ENCODE results near the gene NUS1.
"Not testable (repeated sequence)": the region's sequence is repeated elsewhere in the genome, so short reads cannot be mapped to it uniquely, and the experiment has no call there.

The NUS1 gene

GRCh38 chr6:117718895-117719294 lies 43.6 kb downstream of the NUS1 start:
- no peak overlapping the region for H3K27ac ChIP-seq
- TF ChIP-seq CTCF (IDR thresholded peaks at IDR 0.05): no peak
- TF ChIP-seq ZFX (IDR thresholded peaks at IDR 0.05; ENCODE audit: borderline replicate concordance): no peak

GRCh38 chr6:117721520-117721919 lies 46.3 kb downstream of the NUS1 start:
- H3K27ac ChIP-seq: not testable (repeated sequence)

GRCh38 chr6:117728626-117729025 lies 53.4 kb downstream of the NUS1 start:
- TF ChIP-seq ZFX (IDR thresholded peaks at IDR 0.05; ENCODE audit: borderline replicate concordance): no peak
- TF ChIP-seq CTCF (IDR thresholded peaks at IDR 0.05): no peak
- H3K27ac ChIP-seq: no peak overlapping the region

- TF ChIP-seq ZFX (IDR thresholded peaks at IDR 0.05; ENCODE audit: borderline replicate concordance) (no peak), CTCF (IDR thresholded peaks at IDR 0.05) (no peak)
- H3K27ac ChIP-seq: no peak overlapping the region
Observed at GRCh38 chr6:117729613-117730012, 54.3 kb downstream of the NUS1 start.

- H3K27ac ChIP-seq: no peak overlapping the region
- TF ChIP-seq ZFX (IDR thresholded peaks at IDR 0.05; ENCODE audit: borderline replicate concordance) (no peak), CTCF (IDR thresholded peaks at IDR 0.05) (no peak)
Observed at GRCh38 chr6:117733341-117733740, 58.1 kb downstream of the NUS1 start.

GRCh38 chr6:117739869-117740268 lies 64.6 kb downstream of the NUS1 start:
- no peak overlapping the region for H3K27ac ChIP-seq
- TF ChIP-seq CTCF (IDR thresholded peaks at IDR 0.05) (no peak), ZFX (IDR thresholded peaks at IDR 0.05; ENCODE audit: borderline replicate concordance) (no peak)

GRCh38 chr6:117740605-117741004 lies 65.3 kb downstream of the NUS1 start:
- H3K27ac ChIP-seq: no peak overlapping the region
- TF ChIP-seq CTCF (IDR thresholded peaks at IDR 0.05) (no peak), ZFX (IDR thresholded peaks at IDR 0.05; ENCODE audit: borderline replicate concordance) (no peak)

GRCh38 chr6:117750675-117751074 lies 75.4 kb downstream of the NUS1 start:
- not testable (repeated sequence) for H3K27ac ChIP-seq
